Kidney epithelial cell (primary cell): ENCODE measurements around the gene PARN. TPM values are rescaled to one million over a fixed set of nuclear protein-coding genes. Genes with fewer than 3 reads are reported as not detected.

Source experiments
- DNase-seq: peaks from one replicate; pipeline ENCODE4 v3.0.0-alpha.2; 2010; ENCODE audit warnings: low read depth
- H3K27me3 ChIP-seq: 2 replicates; pipeline ENCODE4 v1.6.0; 2011; ENCODE audit warnings: low read length; ENCODE audit not compliant: control insufficient read depth, insufficient read depth
- H3K36me3 ChIP-seq: 2 replicates; pipeline ENCODE4 v1.5.1; 2011; ENCODE audit warnings: low read length; ENCODE audit not compliant: control insufficient read depth, insufficient read depth
- H3K4me3 ChIP-seq: 2 replicates; pipeline ENCODE4 v1.5.1; 2011; ENCODE audit warnings: low read depth, mild to moderate bottlenecking, control low read depth, low read length
- total RNA-seq: library from RNA; depleted of rRNA; stranded (reverse); fragments of >200 nt; gene quantifications from 2 replicates; pipeline ENCODE4 v1.2.3, GENCODE V29; 2015
- TF ChIP-seq, protein P1 (sequence below): IDR thresholded peaks from 2 replicates; pipeline ENCODE4 v1.5.1; 2011; ENCODE audit warnings: mild to moderate bottlenecking, moderate library complexity, low read length, control low read depth, inconsistent platforms; ENCODE audit not compliant: insufficient read depth, poor library complexity, severe bottlenecking

The PARN gene
- total RNA-seq, 1 donor from 2014 or later: 28.0 TPM

DNA sequence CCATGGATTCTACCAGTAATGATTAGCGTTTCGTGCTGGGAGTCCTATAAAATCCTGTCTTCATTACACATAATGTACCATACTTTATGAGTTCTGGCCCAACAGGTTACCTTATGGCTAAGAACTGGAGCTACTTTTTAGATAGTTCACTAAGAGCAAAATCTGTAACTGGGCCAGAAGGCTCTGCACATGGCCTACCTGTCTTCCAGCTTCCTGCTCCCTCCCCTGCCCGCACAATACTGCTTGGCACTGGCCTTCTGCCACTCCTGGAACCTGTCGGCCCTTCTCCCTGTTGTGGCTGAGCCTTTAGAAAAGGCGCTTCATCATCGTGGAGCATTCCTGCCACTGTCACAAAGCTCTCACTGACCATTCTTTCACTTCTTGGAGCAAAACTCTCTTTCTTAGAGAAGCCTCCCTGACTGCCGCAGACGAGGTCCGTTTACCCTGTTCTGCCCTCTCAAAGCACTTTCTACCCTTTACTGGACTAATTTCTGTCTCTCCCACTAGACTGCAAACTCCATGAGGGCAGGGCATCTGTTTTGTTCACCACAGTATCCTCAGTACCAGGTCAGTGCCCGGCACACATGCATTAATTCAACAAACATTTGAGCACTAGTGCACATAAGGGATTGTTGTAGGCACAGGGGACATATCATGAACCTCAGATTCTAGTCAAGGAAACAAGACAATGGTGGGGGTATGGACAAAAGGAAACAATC is 116.5 kb downstream of the PARN start:
- Histone ChIP-seq H3K27me3 (no peaks in the 10 kb centered on the region), H3K4me3 (no peak overlapping the region), H3K36me3 (no peaks in the 10 kb centered on the region)
- TF ChIP-seq, protein P1, sequence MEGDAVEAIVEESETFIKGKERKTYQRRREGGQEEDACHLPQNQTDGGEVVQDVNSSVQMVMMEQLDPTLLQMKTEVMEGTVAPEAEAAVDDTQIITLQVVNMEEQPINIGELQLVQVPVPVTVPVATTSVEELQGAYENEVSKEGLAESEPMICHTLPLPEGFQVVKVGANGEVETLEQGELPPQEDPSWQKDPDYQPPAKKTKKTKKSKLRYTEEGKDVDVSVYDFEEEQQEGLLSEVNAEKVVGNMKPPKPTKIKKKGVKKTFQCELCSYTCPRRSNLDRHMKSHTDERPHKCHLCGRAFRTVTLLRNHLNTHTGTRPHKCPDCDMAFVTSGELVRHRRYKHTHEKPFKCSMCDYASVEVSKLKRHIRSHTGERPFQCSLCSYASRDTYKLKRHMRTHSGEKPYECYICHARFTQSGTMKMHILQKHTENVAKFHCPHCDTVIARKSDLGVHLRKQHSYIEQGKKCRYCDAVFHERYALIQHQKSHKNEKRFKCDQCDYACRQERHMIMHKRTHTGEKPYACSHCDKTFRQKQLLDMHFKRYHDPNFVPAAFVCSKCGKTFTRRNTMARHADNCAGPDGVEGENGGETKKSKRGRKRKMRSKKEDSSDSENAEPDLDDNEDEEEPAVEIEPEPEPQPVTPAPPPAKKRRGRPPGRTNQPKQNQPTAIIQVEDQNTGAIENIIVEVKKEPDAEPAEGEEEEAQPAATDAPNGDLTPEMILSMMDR: no peak
- no peak for DNase-seq

DNA sequence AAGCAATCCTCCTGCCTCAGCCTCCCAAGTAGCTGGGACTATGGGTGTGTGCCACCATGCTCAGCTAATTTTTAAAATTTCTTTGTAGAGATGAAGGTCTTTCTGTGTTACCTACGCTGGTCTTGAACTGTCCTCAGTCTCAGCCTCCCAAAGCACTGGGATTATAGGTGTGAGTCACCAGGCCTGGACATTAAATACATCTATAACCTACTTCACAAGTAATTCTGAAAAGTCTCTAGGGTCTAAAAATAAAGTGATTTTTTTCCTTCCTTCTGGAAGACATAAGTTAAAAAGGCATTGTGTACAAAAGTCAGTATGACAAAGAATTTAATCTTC is 118.3 kb downstream of the PARN start:
- no peak overlapping the region for H3K4me3 ChIP-seq
- no peak for DNase-seq
- H3K36me3 ChIP-seq: no peaks in the 10 kb centered on the region
- H3K27me3 ChIP-seq: no peaks in the 10 kb centered on the region
- TF ChIP-seq, protein P1: no peak

DNA sequence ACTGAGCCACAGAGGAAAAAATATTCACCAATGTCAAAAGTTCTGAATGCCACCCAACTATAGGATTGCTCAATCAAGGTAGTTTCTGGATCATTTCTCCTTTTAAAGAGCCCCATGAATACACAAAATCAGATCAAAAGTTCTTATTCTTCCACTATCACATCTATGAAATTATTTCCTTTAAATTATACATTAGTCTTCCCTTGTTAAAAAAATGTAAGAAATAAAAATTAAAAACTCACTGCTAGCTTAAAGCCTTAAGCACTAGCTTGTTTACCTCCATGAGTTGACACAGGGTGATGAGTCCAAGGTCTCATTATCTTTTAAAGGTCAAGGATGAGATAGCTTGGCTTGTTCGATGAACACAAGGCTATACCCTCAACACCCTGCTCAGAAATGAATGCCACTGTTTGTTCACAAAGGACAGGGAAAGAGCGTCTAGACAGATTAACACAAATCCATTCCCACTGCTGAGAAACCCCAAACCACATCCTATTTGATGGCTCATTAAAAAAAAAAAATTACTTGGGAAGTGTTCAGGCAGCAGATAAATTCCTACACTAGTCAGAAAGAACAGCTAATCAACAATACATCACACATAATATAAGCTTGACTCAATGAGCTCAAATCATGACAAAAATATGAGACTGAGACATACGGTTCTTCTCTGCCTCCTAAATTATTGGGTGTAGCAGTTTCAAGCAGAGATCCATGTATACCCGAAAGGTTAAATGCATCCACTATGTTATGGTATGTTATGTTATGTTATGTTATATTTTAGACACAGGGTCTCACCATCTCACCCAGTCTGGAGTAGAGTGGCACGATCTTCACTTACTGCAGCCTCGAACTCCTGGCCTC is 118.9 kb downstream of the PARN start:
- H3K36me3 ChIP-seq: no peaks in the 10 kb centered on the region
- peak; percentile 71 for DNase-seq
- TF ChIP-seq, protein P1: no peak
- no peak overlapping the region for H3K4me3 ChIP-seq
- H3K27me3 ChIP-seq: no peaks in the 10 kb centered on the region

DNA sequence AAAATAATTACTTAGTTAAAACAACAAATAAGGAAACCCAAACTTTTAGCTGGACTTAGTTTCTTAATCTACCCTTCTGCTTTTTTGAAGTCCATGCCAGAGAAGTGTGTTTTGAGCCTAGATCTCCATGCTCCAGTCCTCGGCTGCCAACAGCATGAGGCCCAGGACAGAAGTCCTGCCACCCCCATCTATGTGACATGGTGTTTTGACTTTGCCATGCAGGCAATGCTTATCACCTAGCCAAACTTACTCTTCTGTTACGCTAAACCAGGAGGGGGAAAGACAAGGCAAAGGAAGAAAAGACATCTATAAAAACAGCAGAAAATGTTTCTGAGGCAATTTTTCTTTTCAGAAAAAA is 119.5 kb downstream of the PARN start:
- Histone ChIP-seq H3K4me3 (no peak overlapping the region), H3K36me3 (no peaks in the 10 kb centered on the region), H3K27me3 (no peaks in the 10 kb centered on the region)
- DNase-seq: no peak
- TF ChIP-seq, protein P1: no peak

DNA sequence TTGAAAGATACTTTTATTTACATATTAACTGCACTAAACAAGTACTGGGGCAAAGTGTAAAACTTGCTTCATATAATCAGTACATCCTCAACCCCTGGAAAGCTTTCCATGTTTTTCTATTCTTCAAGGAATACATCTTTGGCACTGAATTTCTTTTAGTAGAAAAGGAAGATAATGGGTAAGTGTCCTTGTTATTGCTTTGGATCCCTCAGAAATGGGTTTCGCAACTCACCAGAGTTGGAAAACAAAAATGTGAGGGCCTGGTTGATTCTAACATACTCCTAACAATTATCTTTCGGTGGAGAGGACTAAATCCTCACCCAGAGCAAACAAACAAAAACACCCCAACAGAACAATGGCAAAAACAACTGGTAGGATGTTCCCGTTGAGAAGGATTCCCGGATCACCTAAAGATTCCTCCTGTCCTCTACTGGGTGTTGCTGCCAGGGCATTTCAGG is 120.4 kb downstream of the PARN start:
- TF ChIP-seq, protein P1: no peak
- Histone ChIP-seq H3K4me3 (no peak overlapping the region), H3K36me3 (no peaks in the 10 kb centered on the region), H3K27me3 (no peaks in the 10 kb centered on the region)
- DNase-seq: no peak
